ENCODE data around the gene AREL1.

Gene AREL1

GRCh38 chr14:74685056-74685455, 27.8 kb downstream of the AREL1 start:
- no peaks in the 10 kb centered on the region for H3K9me3 Mint-ChIP-seq
- H3K27me3 Mint-ChIP-seq = no peaks in the 10 kb centered on the region
- no peak for DNase-seq
- peaks cover 85% of the 10 kb centered on the region for H3K36me3 Mint-ChIP-seq (ENCODE audit: low read depth)
- peaks cover 19% of the 10 kb centered on the region for H3K4me1 Mint-ChIP-seq (ENCODE audit: low read depth)
- H3K4me3 Mint-ChIP-seq = no peak overlapping the region
- no peak overlapping the region for H3K27ac Mint-ChIP-seq

GRCh38 chr14:74684434-74684833, 28.4 kb downstream of the AREL1 start:
- Mint-ChIP-seq H3K4me3 (no peak overlapping the region), H3K27me3 (no peaks in the 10 kb centered on the region), H3K9me3 (no peaks in the 10 kb centered on the region), H3K27ac (peak overlapping the region; percentile 2), H3K4me1 (ENCODE audit: low read depth) (peaks cover 19% of the 10 kb centered on the region), H3K36me3 (ENCODE audit: low read depth) (peaks cover 86% of the 10 kb centered on the region)
- DNase-seq = no peak

GRCh38 chr14:74683406-74683805, 29.5 kb downstream of the AREL1 start:
- DNase-seq = no peak
- Mint-ChIP-seq H3K4me3 (no peak overlapping the region), H3K27ac (peak overlapping the region; percentile 57), H3K4me1 (ENCODE audit: low read depth) (peaks cover 19% of the 10 kb centered on the region), H3K9me3 (no peaks in the 10 kb centered on the region), H3K27me3 (no peaks in the 10 kb centered on the region), H3K36me3 (ENCODE audit: low read depth) (peaks cover 90% of the 10 kb centered on the region)

GRCh38 chr14:74682169-74682952, 30.5 kb downstream of the AREL1 start:
- H3K36me3 Mint-ChIP-seq (ENCODE audit: low read depth) = peaks cover 86% of the 10 kb centered on the region
- H3K4me1 Mint-ChIP-seq (ENCODE audit: low read depth) = peaks cover 19% of the 10 kb centered on the region
- peak overlapping the region; percentile 49 for H3K27ac Mint-ChIP-seq
- H3K27me3 Mint-ChIP-seq = no peaks in the 10 kb centered on the region
- no peak for DNase-seq
- H3K4me3 Mint-ChIP-seq = no peak overlapping the region
- H3K9me3 Mint-ChIP-seq = no peaks in the 10 kb centered on the region

- Mint-ChIP-seq H3K27me3 (no peaks in the 10 kb centered on the region), H3K4me3 (no peak overlapping the region), H3K4me1 (ENCODE audit: low read depth) (no peaks in the 10 kb centered on the region), H3K36me3 (ENCODE audit: low read depth) (peaks cover 82% of the 10 kb centered on the region), H3K27ac (peak overlapping the region; percentile 7), H3K9me3 (no peaks in the 10 kb centered on the region)
- DNase-seq = no peak
Observed at GRCh38 chr14:74675219-74675618, 37.7 kb downstream of the AREL1 start.

- H3K27ac Mint-ChIP-seq = no peak overlapping the region
- H3K9me3 Mint-ChIP-seq = no peaks in the 10 kb centered on the region
- no peaks in the 10 kb centered on the region for H3K4me1 Mint-ChIP-seq (ENCODE audit: low read depth)
- peaks cover 84% of the 10 kb centered on the region for H3K36me3 Mint-ChIP-seq (ENCODE audit: low read depth)
- H3K27me3 Mint-ChIP-seq = no peaks in the 10 kb centered on the region
- H3K4me3 Mint-ChIP-seq = no peak overlapping the region
- DNase-seq = no peak
Observed at GRCh38 chr14:74673768-74674167, 39.1 kb downstream of the AREL1 start.

- Mint-ChIP-seq H3K27ac (no peak overlapping the region), H3K36me3 (ENCODE audit: low read depth) (peaks cover 93% of the 10 kb centered on the region), H3K4me1 (ENCODE audit: low read depth) (peaks cover 11% of the 10 kb centered on the region), H3K9me3 (no peaks in the 10 kb centered on the region), H3K4me3 (no peak overlapping the region), H3K27me3 (no peaks in the 10 kb centered on the region)
- DNase-seq = no peak
Observed at GRCh38 chr14:74671789-74672188, 41.1 kb downstream of the AREL1 start.

- Mint-ChIP-seq H3K4me3 (no peak overlapping the region), H3K36me3 (ENCODE audit: low read depth) (peaks cover 94% of the 10 kb centered on the region), H3K4me1 (ENCODE audit: low read depth) (peaks cover 11% of the 10 kb centered on the region), H3K27me3 (no peaks in the 10 kb centered on the region), H3K9me3 (no peaks in the 10 kb centered on the region), H3K27ac (no peak overlapping the region)
- DNase-seq = no peak
Observed at GRCh38 chr14:74670726-74671411, 42.0 kb downstream of the AREL1 start.

GRCh38 chr14:74669846-74670245, 43.0 kb downstream of the AREL1 start:
- no peaks in the 10 kb centered on the region for H3K9me3 Mint-ChIP-seq
- H3K4me3 Mint-ChIP-seq = no peak overlapping the region
- H3K36me3 Mint-ChIP-seq (ENCODE audit: low read depth) = peaks cover 94% of the 10 kb centered on the region
- H3K4me1 Mint-ChIP-seq (ENCODE audit: low read depth) = peaks cover 11% of the 10 kb centered on the region
- DNase-seq = no peak
- H3K27me3 Mint-ChIP-seq = no peaks in the 10 kb centered on the region
- no peak overlapping the region for H3K27ac Mint-ChIP-seq

GRCh38 chr14:74669256-74669655, 43.6 kb downstream of the AREL1 start:
- Mint-ChIP-seq H3K27ac (no peak overlapping the region), H3K9me3 (no peaks in the 10 kb centered on the region), H3K4me3 (no peak overlapping the region), H3K4me1 (ENCODE audit: low read depth) (peaks cover 11% of the 10 kb centered on the region), H3K36me3 (ENCODE audit: low read depth) (peaks cover 96% of the 10 kb centered on the region), H3K27me3 (no peaks in the 10 kb centered on the region)
- no peak for DNase-seq

GRCh38 chr14:74667758-74668157, 45.1 kb downstream of the AREL1 start:
- H3K4me1 Mint-ChIP-seq (ENCODE audit: low read depth) = peaks cover 11% of the 10 kb centered on the region
- DNase-seq = no peak
- H3K9me3 Mint-ChIP-seq = no peaks in the 10 kb centered on the region
- no peak overlapping the region for H3K4me3 Mint-ChIP-seq
- H3K27me3 Mint-ChIP-seq = no peaks in the 10 kb centered on the region
- H3K27ac Mint-ChIP-seq = peak overlapping the region; percentile 63
- peaks cover 97% of the 10 kb centered on the region for H3K36me3 Mint-ChIP-seq (ENCODE audit: low read depth)

GRCh38 chr14:74664717-74665116, 48.2 kb downstream of the AREL1 start:
- H3K4me1 Mint-ChIP-seq (ENCODE audit: low read depth) = peaks cover 11% of the 10 kb centered on the region

GRCh38 chr14:74663884-74664283, 49.0 kb downstream of the AREL1 start:
- peaks cover 11% of the 10 kb centered on the region for H3K4me1 Mint-ChIP-seq (ENCODE audit: low read depth)
- no peak for DNase-seq
- H3K27me3 Mint-ChIP-seq = no peaks in the 10 kb centered on the region
- no peaks in the 10 kb centered on the region for H3K9me3 Mint-ChIP-seq
- H3K27ac Mint-ChIP-seq = no peak overlapping the region
- peaks cover 95% of the 10 kb centered on the region for H3K36me3 Mint-ChIP-seq (ENCODE audit: low read depth)
- H3K4me3 Mint-ChIP-seq = no peak overlapping the region

More at GRCh38 chr14:74664717-74665116, 48.2 kb downstream of the AREL1 start:
- Mint-ChIP-seq H3K36me3 (ENCODE audit: low read depth) (peaks cover 98% of the 10 kb centered on the region), H3K9me3 (no peaks in the 10 kb centered on the region), H3K4me3 (no peak overlapping the region), H3K27me3 (no peaks in the 10 kb centered on the region), H3K27ac (no peak overlapping the region)
- DNase-seq = no peak

GRCh38 chr14:74661726-74662450, 51.0 kb downstream of the AREL1 start:
- Mint-ChIP-seq H3K4me1 (ENCODE audit: low read depth) (no peaks in the 10 kb centered on the region), H3K4me3 (no peak overlapping the region), H3K9me3 (no peaks in the 10 kb centered on the region), H3K36me3 (ENCODE audit: low read depth) (peaks cover 88% of the 10 kb centered on the region), H3K27me3 (no peaks in the 10 kb centered on the region), H3K27ac (no peak overlapping the region)
- no peak for DNase-seq

GRCh38 chr14:74660863-74661262, 52.0 kb downstream of the AREL1 start:
- no peaks in the 10 kb centered on the region for H3K9me3 Mint-ChIP-seq
- H3K27ac Mint-ChIP-seq = no peak overlapping the region
- peaks cover 84% of the 10 kb centered on the region for H3K36me3 Mint-ChIP-seq (ENCODE audit: low read depth)
- no peaks in the 10 kb centered on the region for H3K4me1 Mint-ChIP-seq (ENCODE audit: low read depth)
- H3K27me3 Mint-ChIP-seq = no peaks in the 10 kb centered on the region
- H3K4me3 Mint-ChIP-seq = no peak overlapping the region
- no peak for DNase-seq
